Measurements from ENCODE around the gene UBE3D. TPM values are rescaled to one million over a fixed set of nuclear protein-coding genes. Genes with fewer than 3 reads are reported as not detected.

UBE3D gene
- total RNA-seq, 4 donors from 2014 or later, result 11.0 to 14.8 (median 12.5) TPM

DNA sequence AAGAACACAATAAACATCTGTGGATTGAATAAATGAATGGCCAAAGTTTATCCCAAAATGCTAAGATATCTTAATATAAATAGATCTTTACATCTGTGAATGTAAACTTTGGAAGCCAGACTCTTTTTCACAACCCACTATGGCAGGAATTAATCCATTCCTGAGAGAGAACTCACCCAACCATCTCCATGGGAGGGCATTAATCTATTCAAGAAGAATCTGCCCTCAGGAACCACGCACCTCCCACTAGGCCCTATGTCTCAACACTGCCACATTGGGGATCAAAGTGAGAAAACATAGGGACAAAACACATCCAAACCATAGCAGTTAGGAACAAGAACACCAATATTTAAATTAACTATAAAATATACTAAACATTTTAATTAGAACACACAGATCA, 3.4 kb downstream of the UBE3D start:
- Histone ChIP-seq H3K27ac (no peak overlapping the region), H3K4me3 (replicated peaks in 1 of 3) (no peak overlapping the region), H3K9me3 (no peaks in the 10 kb centered on the region), H3K36me3 (no peaks in the 10 kb centered on the region), H3K27me3 (no peaks in the 10 kb centered on the region), H3K4me1 (peaks cover 0 to 8% of the 10 kb centered on the region in 2 donors)
- TF ChIP-seq POLR2A (IDR thresholded peaks at IDR 0.05), result no peak
- TF ChIP-seq CTCF (IDR thresholded peaks at IDR 0.05), result no peak
- 94 to 97% methylated on average over 1 of the region's 1 CpG for WGBS, 2 donors
- DNase-seq, result no peak
- intact Hi-C loops (cut with DNase I), result loop anchor here (10.0 kb wide), 2 partner anchors 133 to 453 kb away; partner anchors contain the start of genes PGM3, PRSS35 and RWDD2A

- Histone ChIP-seq H3K4me1 (peaks cover 0 to 8% of the 10 kb centered on the region in 2 donors), H3K36me3 (no peaks in the 10 kb centered on the region)
- intact Hi-C loops (cut with DNase I), result loop anchor here (10.0 kb wide), 2 partner anchors 134 to 454 kb away; partner anchors contain the start of genes PGM3, PRSS35 and RWDD2A
Observed at GRCh38 chr6:83061190-83061589, 4.5 kb downstream of the UBE3D start.

DNA sequence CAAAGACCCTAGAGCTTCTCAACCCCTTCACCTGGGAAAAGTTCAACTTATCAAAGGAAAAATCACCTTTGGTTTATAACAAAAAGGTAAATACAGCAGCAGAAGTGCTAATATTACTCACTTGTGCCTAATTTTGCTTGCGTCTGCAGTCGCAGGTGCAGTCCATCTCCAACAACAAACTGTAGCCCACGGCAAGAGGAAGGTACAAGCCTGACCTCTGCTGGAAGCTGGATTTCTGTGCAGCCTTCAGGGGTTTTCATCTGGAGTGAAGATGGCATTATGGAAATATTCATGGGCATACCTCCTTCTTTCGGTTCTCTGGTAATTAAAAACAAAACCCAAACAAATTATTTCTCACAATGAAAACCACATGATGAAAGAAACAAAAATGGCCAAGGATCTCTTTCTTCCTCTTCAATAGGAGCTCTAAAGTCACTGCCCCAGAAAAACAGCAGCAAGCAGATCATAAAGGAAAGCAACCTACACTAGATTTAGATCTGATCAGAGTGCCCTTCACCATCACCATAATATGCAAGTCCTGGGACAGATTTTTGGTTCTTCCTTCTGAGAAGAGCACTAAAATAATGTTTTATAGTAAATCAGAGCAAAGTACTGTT, 7.8 kb downstream of the UBE3D start:
- intact Hi-C loops (cut with DNase I), result loop anchor here (10.0 kb wide), 1 partner anchor 803 kb away; no protein-coding TSS in a partner anchor
- Histone ChIP-seq H3K4me3 (replicated peaks in 1 of 3) (no peak overlapping the region), H3K9me3 (no peaks in the 10 kb centered on the region), H3K27me3 (no peaks in the 10 kb centered on the region), H3K36me3 (no peaks in the 10 kb centered on the region), H3K4me1 (no peaks in the 10 kb centered on the region), H3K27ac (no peak overlapping the region)
- peak; percentile 14 to 32 for DNase-seq
- 41 to 49% methylated on average over 4 of the region's 4 CpGs for WGBS, 2 donors
- TF ChIP-seq POLR2A (IDR thresholded peaks at IDR 0.05), result no peak
- TF ChIP-seq CTCF (IDR thresholded peaks at IDR 0.05), result peak in 5 of 6 experiments; percentile 11 to 67 (median 42)

More at GRCh38 chr6:83061190-83061589, 4.5 kb downstream of the UBE3D start:
- H3K27me3 ChIP-seq, result no peaks in the 10 kb centered on the region
- H3K27ac ChIP-seq, result no peak overlapping the region
- H3K4me3 ChIP-seq (replicated peaks in 1 of 3), result no peak overlapping the region
- TF ChIP-seq CTCF (IDR thresholded peaks at IDR 0.05) (no peak), POLR2A (IDR thresholded peaks at IDR 0.05) (no peak)
- DNase-seq, result no peak
- H3K9me3 ChIP-seq, result no peaks in the 10 kb centered on the region

- Histone ChIP-seq H3K4me1 (no peaks in the 10 kb centered on the region), H3K9me3 (no peaks in the 10 kb centered on the region), H3K27ac (no peak overlapping the region), H3K27me3 (no peaks in the 10 kb centered on the region), H3K4me3 (replicated peaks in 1 of 3) (no peak overlapping the region), H3K36me3 (no peaks in the 10 kb centered on the region)
- peak; percentile 33 to 38 for DNase-seq
- no peak for TF ChIP-seq POLR2A (IDR thresholded peaks at IDR 0.05)
- peak; percentile 55 to 85 (median 68) for TF ChIP-seq CTCF (IDR thresholded peaks at IDR 0.05)
- intact Hi-C loops (cut with DNase I), result loop anchor here (10.0 kb wide), 1 partner anchor 801 kb away; no protein-coding TSS in a partner anchor
- 35 to 38% methylated on average over 6 of the region's 6 CpGs for WGBS, 2 donors
Observed at GRCh38 chr6:83055366-83055964, 10.2 kb downstream of the UBE3D start.

DNA sequence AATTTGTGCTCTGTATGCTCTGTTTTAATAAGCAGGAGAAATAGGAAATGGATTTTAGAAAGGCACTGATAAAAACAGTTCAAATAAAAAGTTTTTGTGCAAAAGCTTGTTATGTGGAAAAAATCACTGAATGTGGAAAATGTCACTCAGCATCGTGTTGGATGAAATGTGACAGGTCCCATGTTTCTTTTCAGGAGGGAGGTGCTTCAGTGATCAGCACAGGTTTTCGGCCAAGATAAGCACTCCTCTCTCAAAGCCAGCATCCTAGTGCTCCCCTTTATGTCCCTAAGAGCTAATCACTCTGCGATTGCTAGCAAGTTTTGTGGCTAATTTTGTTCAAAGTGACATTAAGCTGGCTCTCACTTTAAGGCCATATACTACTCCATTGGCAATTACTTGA, 12.0 kb downstream of the UBE3D start:
- WGBS, 2 donors, result 84 to 87% methylated on average over 3 of the region's 3 CpGs
- no peak for TF ChIP-seq POLR2A (IDR thresholded peaks at IDR 0.05)
- no peak for TF ChIP-seq CTCF (IDR thresholded peaks at IDR 0.05)
- Histone ChIP-seq H3K27me3 (no peaks in the 10 kb centered on the region), H3K9me3 (no peaks in the 10 kb centered on the region), H3K27ac (no peak overlapping the region), H3K4me3 (replicated peaks in 1 of 3) (no peak overlapping the region), H3K36me3 (no peaks in the 10 kb centered on the region), H3K4me1 (no peaks in the 10 kb centered on the region)
- no peak for DNase-seq
- intact Hi-C loops (cut with DNase I), result loop anchor here (10.0 kb wide), 1 partner anchor 799 kb away; no protein-coding TSS in a partner anchor
